SU-DHL-6 (cell line): ENCODE data around the gene NOL3.

ENCODE experiments used
- H2AFZ ChIP-seq: fragments of 200-600 bp; sonication (generic); 2 replicates; pipeline ENCODE4 v1.6.1; 2014; ENCODE audit warnings: low read depth, mild to moderate bottlenecking, moderate library complexity, mixed read lengths, antibody characterized with exemption, low read length; ENCODE audit not compliant: severe bottlenecking
- H3F3A ChIP-seq: fragments of 200-600 bp; shearing (Covaris generic); 2 replicates; pipeline ENCODE4 v1.6.0; 2016; ENCODE audit warnings: antibody characterized with exemption, mild to moderate bottlenecking; ENCODE audit not compliant: insufficient read depth
- H3K27ac ChIP-seq: fragments of 200-600 bp; sonication (generic); 2 replicates; pipeline ENCODE4 v1.5.1; 2016; ENCODE audit warnings: low read depth, mild to moderate bottlenecking, low read length, moderate library complexity, mixed read lengths
- H3K27me3 ChIP-seq: fragments of 200-600 bp; sonication (generic), shearing (Covaris generic); 2 replicates; pipeline ENCODE4 v1.6.0; 2014; ENCODE audit warnings: mild to moderate bottlenecking, low read length
- H3K36me3 ChIP-seq: fragments of 200-600 bp; sonication (generic); 2 replicates; pipeline ENCODE4 v1.6.1; 2014; ENCODE audit warnings: mild to moderate bottlenecking, low read length, mixed read lengths
- H3K4me2 ChIP-seq: fragments of 300-600, 200-600 bp; shearing (Covaris generic), sonication (generic); 2 replicates; pipeline ENCODE4 v1.6.0; 2014; ENCODE audit warnings: low read length, low read depth, mild to moderate bottlenecking; ENCODE audit not compliant: poor library complexity, severe bottlenecking
- H3K4me3 ChIP-seq: fragments of 200-600 bp; sonication (generic); 2 replicates; pipeline ENCODE4 v1.5.1; 2014; ENCODE audit warnings: antibody characterized with exemption, low read length, mild to moderate bottlenecking, mixed read lengths; ENCODE audit not compliant: insufficient read depth, poor library complexity, severe bottlenecking
- H3K79me2 ChIP-seq: fragments of 200-600 bp; sonication (generic); 2 replicates; pipeline ENCODE4 v1.6.1; 2014; ENCODE audit warnings: mild to moderate bottlenecking, low read length, moderate library complexity; ENCODE audit not compliant: insufficient read depth
- H3K9ac ChIP-seq: fragments of 200-600 bp; sonication (generic); 2 replicates; pipeline ENCODE4 v1.7.0; 2014; ENCODE audit warnings: mild to moderate bottlenecking, low read length
- H3K9me2 ChIP-seq: fragments of 200-600 bp; sonication (generic); replicated peaks from 2 replicates; pipeline ENCODE4 v1.6.1; 2014; ENCODE audit warnings: low read length; ENCODE audit not compliant: insufficient read depth
- H3K9me3 ChIP-seq: fragments of 200-600 bp; sonication (generic); 2 replicates; pipeline ENCODE4 v1.6.1; 2014; ENCODE audit warnings: low read length, mixed read lengths; ENCODE audit not compliant: insufficient read depth
- H4K20me1 ChIP-seq: fragments of 200-600 bp; sonication (generic); 2 replicates; pipeline ENCODE4 v1.6.1; 2014; ENCODE audit warnings: low read depth, mild to moderate bottlenecking, antibody characterized with exemption, low read length, moderate library complexity, mixed read lengths
- EZH2phosphoT487 ChIP-seq: fragments of 200-600 bp; sonication (generic), shearing (Covaris generic); conservative IDR thresholded peaks from 2 replicates; pipeline ENCODE4 v1.6.1; 2018; ENCODE audit warnings: mild to moderate bottlenecking, antibody characterized with exemption, low read length, moderate library complexity, mixed read lengths
- TF ChIP-seq, protein P1 (sequence below): fragments of 200-600 bp; sonication (generic); IDR thresholded peaks from one replicate; pipeline ENCODE4 v1.5.1; 2017; ENCODE audit warnings: antibody characterized with exemption, mild to moderate bottlenecking, low read length, moderate library complexity; ENCODE audit not compliant: insufficient read depth, poor library complexity, severe bottlenecking

The NOL3 gene

DNA sequence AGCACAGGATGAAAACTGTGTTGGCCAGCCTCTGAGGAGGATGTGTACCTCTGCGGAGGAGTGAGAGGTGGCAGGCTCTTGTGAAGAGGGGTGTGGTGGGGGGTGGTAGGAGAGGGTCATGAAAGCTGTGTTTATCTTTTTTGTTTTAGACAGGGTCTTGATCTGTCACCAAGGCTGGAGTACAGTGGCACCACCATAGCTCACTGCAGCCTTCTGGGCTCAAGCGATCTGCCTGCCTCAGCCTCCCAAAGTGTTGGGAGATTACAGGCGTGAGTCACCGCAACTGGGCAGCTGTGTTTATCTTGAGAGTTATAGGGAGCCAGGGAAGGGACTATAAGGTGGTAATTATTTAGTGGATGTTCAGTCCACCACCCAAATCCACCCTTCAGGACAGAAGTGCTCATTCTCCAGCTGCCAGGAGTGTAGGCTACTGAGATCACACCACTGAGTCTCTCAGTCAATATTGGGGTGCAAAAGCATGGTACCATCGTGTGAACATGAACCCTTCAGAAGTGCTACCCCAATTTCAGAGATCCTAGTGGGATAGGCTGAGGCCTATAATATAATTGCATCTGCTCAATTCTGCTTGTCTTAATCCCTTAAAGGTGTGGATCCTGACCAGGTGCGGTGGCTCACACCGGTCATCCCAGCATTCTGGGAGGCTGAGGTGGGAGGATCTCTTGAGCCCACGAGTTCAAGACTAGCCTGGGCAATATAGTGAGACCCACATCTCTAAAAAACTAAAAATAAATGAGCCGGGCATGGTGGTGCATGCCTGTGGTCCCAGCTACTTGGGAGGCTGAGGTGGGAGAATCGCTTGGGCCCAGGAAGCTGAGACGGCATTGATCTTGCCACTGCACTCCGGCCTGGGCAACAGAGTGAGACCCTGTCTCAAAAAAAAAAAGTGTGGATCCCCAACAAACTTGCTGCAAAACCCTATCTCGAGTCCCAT lies 20.4 kb downstream of the NOL3 start:
- Histone ChIP-seq H3K4me2 (no peak overlapping the region), H3K9me3 (no peaks in the 10 kb centered on the region), H3K36me3 (no peaks in the 10 kb centered on the region), H3K9me2 (no peaks in the 10 kb centered on the region), H3F3A (no peaks in the 10 kb centered on the region), H3K9ac (no peak overlapping the region), H3K4me3 (no peak overlapping the region), H2AFZ (peak overlapping the region; percentile 66), H3K27ac (no peak overlapping the region), H3K27me3 (no peaks in the 10 kb centered on the region), H4K20me1 (no peaks in the 10 kb centered on the region), H3K79me2 (peaks cover 24% of the 10 kb centered on the region)
- TF ChIP-seq, protein P1, sequence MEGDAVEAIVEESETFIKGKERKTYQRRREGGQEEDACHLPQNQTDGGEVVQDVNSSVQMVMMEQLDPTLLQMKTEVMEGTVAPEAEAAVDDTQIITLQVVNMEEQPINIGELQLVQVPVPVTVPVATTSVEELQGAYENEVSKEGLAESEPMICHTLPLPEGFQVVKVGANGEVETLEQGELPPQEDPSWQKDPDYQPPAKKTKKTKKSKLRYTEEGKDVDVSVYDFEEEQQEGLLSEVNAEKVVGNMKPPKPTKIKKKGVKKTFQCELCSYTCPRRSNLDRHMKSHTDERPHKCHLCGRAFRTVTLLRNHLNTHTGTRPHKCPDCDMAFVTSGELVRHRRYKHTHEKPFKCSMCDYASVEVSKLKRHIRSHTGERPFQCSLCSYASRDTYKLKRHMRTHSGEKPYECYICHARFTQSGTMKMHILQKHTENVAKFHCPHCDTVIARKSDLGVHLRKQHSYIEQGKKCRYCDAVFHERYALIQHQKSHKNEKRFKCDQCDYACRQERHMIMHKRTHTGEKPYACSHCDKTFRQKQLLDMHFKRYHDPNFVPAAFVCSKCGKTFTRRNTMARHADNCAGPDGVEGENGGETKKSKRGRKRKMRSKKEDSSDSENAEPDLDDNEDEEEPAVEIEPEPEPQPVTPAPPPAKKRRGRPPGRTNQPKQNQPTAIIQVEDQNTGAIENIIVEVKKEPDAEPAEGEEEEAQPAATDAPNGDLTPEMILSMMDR, result no peak

DNA sequence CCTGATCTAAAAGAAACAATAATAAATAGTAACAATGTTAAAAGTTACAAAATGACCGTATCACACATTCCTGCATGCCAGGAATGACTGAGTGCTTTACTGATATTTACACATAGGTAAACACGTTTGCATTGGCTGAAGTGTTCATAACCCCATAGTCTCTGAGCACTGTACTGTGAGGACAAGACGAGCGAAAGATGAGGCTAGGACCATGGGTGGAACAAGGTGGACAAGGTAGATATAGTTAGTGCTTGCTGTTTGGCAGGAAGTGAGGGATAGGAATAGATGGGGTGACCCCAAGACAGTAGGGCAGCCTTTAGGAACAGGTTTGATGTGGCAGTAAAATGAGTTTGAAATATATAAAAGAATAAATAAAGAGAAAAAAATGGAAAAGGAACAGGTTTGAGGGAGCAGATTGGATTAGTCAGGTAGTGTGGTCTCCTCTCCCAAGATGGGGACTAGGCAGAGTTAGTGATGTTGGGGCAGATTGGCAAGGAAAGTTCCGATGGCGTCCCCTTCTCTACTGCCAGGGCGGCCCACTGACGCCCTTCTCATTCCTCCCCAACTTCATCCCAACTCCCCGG lies 21.2 kb downstream of the NOL3 start:
- Histone ChIP-seq H3F3A (no peaks in the 10 kb centered on the region), H3K9me2 (no peaks in the 10 kb centered on the region), H3K4me3 (no peak overlapping the region), H3K79me2 (peaks cover 24% of the 10 kb centered on the region), H3K36me3 (no peaks in the 10 kb centered on the region), H3K9ac (peak overlapping the region; percentile 94), H4K20me1 (no peaks in the 10 kb centered on the region), H3K27me3 (no peaks in the 10 kb centered on the region), H3K27ac (no peak overlapping the region), H2AFZ (peak overlapping the region; percentile 66), H3K4me2 (peak overlapping the region; percentile 52), H3K9me3 (no peaks in the 10 kb centered on the region)
- TF ChIP-seq EZH2phosphoT487, result no peak
- TF ChIP-seq, protein P1, result no peak

DNA sequence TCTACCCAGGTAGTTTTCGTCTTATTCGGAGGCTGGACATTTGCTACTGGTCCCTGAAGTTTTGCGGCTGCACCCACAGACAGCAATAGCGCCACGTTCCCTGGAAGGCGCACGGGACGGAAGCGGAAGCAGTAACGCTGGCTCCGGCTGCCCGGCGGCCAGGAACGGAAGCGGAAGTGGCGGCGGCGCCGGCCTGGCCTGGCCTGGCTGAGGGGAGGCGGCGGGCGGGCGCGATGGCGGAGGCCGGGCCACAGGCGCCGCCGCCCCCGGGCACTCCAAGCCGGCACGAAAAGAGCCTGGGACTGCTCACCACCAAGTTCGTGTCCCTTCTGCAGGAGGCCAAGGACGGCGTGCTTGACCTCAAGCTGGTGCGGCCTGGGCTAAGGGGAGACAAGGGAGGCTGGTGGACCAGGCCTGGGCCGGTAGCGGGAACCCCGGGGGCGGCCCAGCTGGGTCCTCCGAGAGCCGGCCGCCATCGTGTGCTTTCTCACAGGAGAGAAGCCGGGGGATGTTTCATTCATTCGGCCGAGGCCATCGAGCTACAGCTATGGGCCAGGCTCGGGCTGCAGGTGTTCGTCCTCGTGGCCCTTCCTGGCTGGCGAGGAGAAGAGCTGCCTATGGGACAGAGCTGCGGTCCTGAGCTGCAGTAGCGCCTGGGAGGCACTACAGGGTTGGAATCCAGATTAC lies 21.8 kb downstream of the NOL3 start, which contains the start of gene E2F4:
E2F4 (plus strand) TSS at position 161 of the 687 bp plus-strand sequence; CDS start at position 234, 73 bp downstream.
- peak within 1 kb of the TSS; percentile 92 for H3K4me3 ChIP-seq
- peaks cover 24% of the 10 kb centered on the region for H3K79me2 ChIP-seq
- no peaks in the 10 kb centered on the region for H4K20me1 ChIP-seq
- H3K36me3 ChIP-seq, result no peaks in the 10 kb centered on the region
- H3K4me2 ChIP-seq, result peak within 1 kb of the TSS; percentile 92
- no peaks in the 10 kb centered on the region for H3K9me2 ChIP-seq
- peak within 1 kb of the TSS; percentile 66 for H2AFZ ChIP-seq
- peak within 1 kb of the TSS; percentile 31; the same call in 1 of the 2 replicates for H3K27ac ChIP-seq
- H3F3A ChIP-seq, result no peaks in the 10 kb centered on the region
- peak within 1 kb of the TSS; percentile 94 for H3K9ac ChIP-seq
- H3K9me3 ChIP-seq, result no peaks in the 10 kb centered on the region
- TF ChIP-seq, protein P1, result no peak
- TF ChIP-seq EZH2phosphoT487, result no peak
- no peaks in the 10 kb centered on the region for H3K27me3 ChIP-seq
